SK-N-SH (cell line): ENCODE data around the gene AKR1D1. TPM values are rescaled to one million over a fixed set of nuclear protein-coding genes. Genes with fewer than 3 reads are reported as not detected.

ENCODE experiments used
- CTCF ChIA-PET: fragments of 300-600, 350-600 bp; formaldehyde crosslinking; extraction: SDS; loops from one replicate; lab custom pipeline; 2021; lab: Yijun Ruan, JAX
- POLR2A ChIA-PET: fragments of 350-600 bp; sonication (Branson Sonifier 250); formaldehyde crosslinking; extraction: SDS; loops from one replicate; lab custom pipeline; 2020; ENCODE audit warnings: antibody characterized with exemption, inconsistent platforms; lab: Yijun Ruan, JAX
- DNase-seq: peaks from one replicate; pipeline ENCODE4 v3.0.0; 2012
- H2AFZ ChIP-seq: fragments of 200-600 bp; sonication (generic); 2 replicates; pipeline ENCODE4 v1.8.1; 2016; ENCODE audit warnings: antibody characterized with exemption, mild to moderate bottlenecking, low read depth
- H3F3A ChIP-seq: fragments of 200-600 bp; sonication (generic); replicated peaks from 2 replicates; pipeline ENCODE3; 2016; ENCODE audit warnings: antibody characterized with exemption, mild to moderate bottlenecking; ENCODE audit not compliant: insufficient read depth
- H3K27ac ChIP-seq, 2 experiments: fragments of 200-500 bp in 1 of 2; fragments of 200-600 bp in 1 of 2; sonication (Bioruptor generic) in 1 of 2; sonication (generic), shearing (Covaris generic) in 1 of 2; 2 replicates each; pipeline versions ENCODE4 v1.5.1 to v1.6.1; 2014 to 2016; ENCODE audit warnings: low read depth in 2 of 2, inconsistent platforms in 1 of 2, low read length in 1 of 2, mild to moderate bottlenecking in 1 of 2, mixed read lengths in 1 of 2
- H3K27me3 ChIP-seq: fragments of 200-600 bp; sonication (generic), shearing (Covaris generic); 2 replicates; pipeline ENCODE4 v1.6.1; 2016; ENCODE audit warnings: mixed run types; ENCODE audit not compliant: insufficient read depth
- H3K36me3 ChIP-seq, 2 experiments: fragments of 200-500 bp in 1 of 2; fragments of 200-600 bp in 1 of 2; sonication (Bioruptor generic) in 1 of 2; sonication (generic) in 1 of 2; replicated peaks in 1 of 2; 2 replicates each; pipeline versions ENCODE3 to v1.5.1; 2014 to 2016; ENCODE audit warnings: low read length in 1 of 2, mild to moderate bottlenecking in 1 of 2; ENCODE audit not compliant: insufficient read depth in 2 of 2, control insufficient read depth in 1 of 2
- H3K4me1 ChIP-seq, 2 experiments: fragments of 200-500 bp in 1 of 2; fragments of 200-600 bp in 1 of 2; sonication (Bioruptor generic) in 1 of 2; sonication (generic), shearing (Covaris generic) in 1 of 2; 2 replicates each; pipeline versions ENCODE4 v1.5.1 to v1.6.1; 2014 to 2016; ENCODE audit warnings: low read depth in 1 of 2, low read length in 1 of 2, mixed run types in 1 of 2; ENCODE audit not compliant: insufficient read depth in 2 of 2, control insufficient read depth in 1 of 2
- H3K4me2 ChIP-seq: fragments of 200-600 bp; sonication (generic), shearing (Covaris generic); 2 replicates; pipeline ENCODE4 v1.6.1; 2017; ENCODE audit warnings: mixed run types
- H3K4me3 ChIP-seq, 2 experiments: fragments of 200-500 bp in 1 of 2; fragments of 200-600 bp in 1 of 2; sonication (Bioruptor generic) in 1 of 2; sonication (generic), shearing (Covaris generic) in 1 of 2; 2 replicates each; pipeline versions ENCODE4 v1.5.1 to v1.8.1; 2014 to 2016; ENCODE audit warnings: low read depth in 2 of 2, inconsistent platforms in 1 of 2, low read length in 1 of 2, mild to moderate bottlenecking in 1 of 2, mixed read lengths in 1 of 2, moderate library complexity in 1 of 2
- H3K79me2 ChIP-seq: fragments of 200-600 bp; sonication (generic); 2 replicates; pipeline ENCODE4 v1.8.1; 2017; ENCODE audit warnings: mild to moderate bottlenecking; ENCODE audit not compliant: insufficient read depth
- H3K9ac ChIP-seq: fragments of 200-600 bp; sonication (generic); 2 replicates; pipeline ENCODE4 v1.6.1; 2017; ENCODE audit warnings: mixed run types
- H3K9me2 ChIP-seq: fragments of 200-600 bp; sonication (generic); 2 replicates; pipeline ENCODE4 v1.6.1; 2017; ENCODE audit warnings: mixed run types
- H3K9me3 ChIP-seq: fragments of 200-600 bp; sonication (generic); 2 replicates; pipeline ENCODE4 v1.6.1; 2017; ENCODE audit warnings: mixed run types, mild to moderate bottlenecking, moderate library complexity
- H4K20me1 ChIP-seq: fragments of 200-600 bp; sonication (generic); 2 replicates; pipeline ENCODE4 v1.6.1; 2017; ENCODE audit warnings: mild to moderate bottlenecking, mixed run types; ENCODE audit not compliant: insufficient read depth
- ELF1 ChIP-seq: IDR thresholded peaks from 2 replicates; pipeline ENCODE4 v1.4.0; 2012
- EP300 ChIP-seq, 2 experiments: IDR thresholded peaks; 2 replicates each; pipeline versions ENCODE4 v1.4.0 to v1.6.1; 2012; ENCODE audit warnings: borderline replicate concordance in 1 of 2, low read depth in 1 of 2, low read length in 1 of 2
- EZH2phosphoT487 ChIP-seq: fragments of 200-600 bp; sonication (generic); IDR thresholded peaks from 2 replicates; pipeline ENCODE4 v1.6.1; 2017; ENCODE audit warnings: low read depth, mixed run types, mild to moderate bottlenecking, antibody characterized with exemption, moderate library complexity, borderline replicate concordance
- FOXJ3 ChIP-seq: sonication (generic); formaldehyde crosslinking; IDR thresholded peaks from 2 replicates; pipeline ENCODE4 v1.5.1; 2020; ENCODE audit warnings: mild to moderate bottlenecking, missing genetic modification reagents
- GABPA ChIP-seq: IDR thresholded peaks from 2 replicates; pipeline ENCODE4 v1.4.0; 2012; ENCODE audit warnings: low read depth, mild to moderate bottlenecking
- GATA2 ChIP-seq: sonication (generic); formaldehyde crosslinking; IDR thresholded peaks from 2 replicates; pipeline ENCODE4 v1.5.0; 2020; ENCODE audit warnings: mild to moderate bottlenecking, missing genetic modification reagents
- IRF3 ChIP-seq: fragments of 150-350 bp; IDR thresholded peaks from 2 replicates; pipeline ENCODE4 v1.6.1; 2016; ENCODE audit warnings: mild to moderate bottlenecking, low read depth, low read length
- NFIC ChIP-seq: IDR thresholded peaks from 2 replicates; pipeline ENCODE4 v1.4.0; 2012; ENCODE audit warnings: borderline replicate concordance
- PBX3 ChIP-seq: IDR thresholded peaks from 2 replicates; pipeline ENCODE4; 2012
- POLR2AphosphoS5 ChIP-seq: IDR thresholded peaks from 2 replicates; pipeline ENCODE4 v1.6.1; 2012; ENCODE audit warnings: low read depth, low read length
- RCOR1 ChIP-seq: fragments of 150-350 bp; IDR thresholded peaks from 2 replicates; pipeline ENCODE4 v1.6.1; 2017; ENCODE audit warnings: antibody characterized with exemption, low read length
- RFX5 ChIP-seq: IDR thresholded peaks from 2 replicates; pipeline ENCODE4 v1.6.1; 2012; ENCODE audit warnings: mild to moderate bottlenecking, improper control_type of control experiment, low read length
- RXRA ChIP-seq: IDR thresholded peaks from 2 replicates; pipeline ENCODE4 v1.4.0; 2012; ENCODE audit warnings: low read depth, mild to moderate bottlenecking, borderline replicate concordance
- TAF1 ChIP-seq: IDR thresholded peaks from 2 replicates; pipeline ENCODE4 v1.6.1; 2012; ENCODE audit warnings: low read depth, mild to moderate bottlenecking, low read length, moderate library complexity, borderline replicate concordance
- TCF12 ChIP-seq: IDR thresholded peaks from 2 replicates; pipeline ENCODE4 v1.4.0; 2012
- TEAD4 ChIP-seq: IDR thresholded peaks from 2 replicates; pipeline ENCODE4 v1.4.0; 2012; ENCODE audit warnings: mild to moderate bottlenecking, borderline replicate concordance; ENCODE audit not compliant: insufficient read depth
- YY1 ChIP-seq: IDR thresholded peaks from 2 replicates; pipeline ENCODE4 v1.4.0; 2012; ENCODE audit warnings: low read depth, mild to moderate bottlenecking
- WGBS: methylation state at CpG from one replicate; pipeline ENCODE4 v1.1.6; 2017; ENCODE audit warnings: low lambda C conversion rate; 5-methylcytosine and 5-hydroxymethylcytosine counted together
- polyA plus RNA-seq, 3 experiments: library from polyadenylated mRNA; depleted of rRNA; stranded (reverse); fragments of >200 nt; gene quantifications; 2 replicates each; pipeline ENCODE4 v1.2.3, GENCODE V29; 2012
- TF ChIP-seq, protein P1 (sequence below): IDR thresholded peaks from 2 replicates; pipeline ENCODE4 v1.6.1; 2012; ENCODE audit warnings: mild to moderate bottlenecking, low read depth, low read length, moderate library complexity
- TF ChIP-seq, protein P2 (sequence below): IDR thresholded peaks from 2 replicates; pipeline ENCODE4 v1.4.0; 2012; ENCODE audit warnings: low read depth, borderline replicate concordance

AKR1D1 gene
- polyA plus RNA-seq, 1 of the 3 experiments (the other 2 are of a cell fraction) = not detected

- H3K36me3 ChIP-seq = no peaks in the 10 kb centered on the region
- DNase-seq = no peak
- CTCF ChIA-PET = no interaction called here
- peaks cover 5% of the 10 kb centered on the region; the same call in 1 of the 2 replicates for H3K9me3 ChIP-seq
- no peak overlapping the region for H2AFZ ChIP-seq
- H3K4me1 ChIP-seq = no peaks in the 10 kb centered on the region
- POLR2A ChIA-PET = no interaction called here
- H3K9me2 ChIP-seq = no peaks in the 10 kb centered on the region
- H3K9ac ChIP-seq = no peak overlapping the region
- H3K4me3 ChIP-seq = no peak overlapping the region
- whole genome bisulfite sequencing = 65% methylated on average over 5 of the region's 5 CpGs
- H4K20me1 ChIP-seq = no peaks in the 10 kb centered on the region
- no peaks in the 10 kb centered on the region for H3F3A ChIP-seq
- H3K79me2 ChIP-seq = no peaks in the 10 kb centered on the region
- H3K27me3 ChIP-seq = no peaks in the 10 kb centered on the region
- TF ChIP-seq, protein P1, sequence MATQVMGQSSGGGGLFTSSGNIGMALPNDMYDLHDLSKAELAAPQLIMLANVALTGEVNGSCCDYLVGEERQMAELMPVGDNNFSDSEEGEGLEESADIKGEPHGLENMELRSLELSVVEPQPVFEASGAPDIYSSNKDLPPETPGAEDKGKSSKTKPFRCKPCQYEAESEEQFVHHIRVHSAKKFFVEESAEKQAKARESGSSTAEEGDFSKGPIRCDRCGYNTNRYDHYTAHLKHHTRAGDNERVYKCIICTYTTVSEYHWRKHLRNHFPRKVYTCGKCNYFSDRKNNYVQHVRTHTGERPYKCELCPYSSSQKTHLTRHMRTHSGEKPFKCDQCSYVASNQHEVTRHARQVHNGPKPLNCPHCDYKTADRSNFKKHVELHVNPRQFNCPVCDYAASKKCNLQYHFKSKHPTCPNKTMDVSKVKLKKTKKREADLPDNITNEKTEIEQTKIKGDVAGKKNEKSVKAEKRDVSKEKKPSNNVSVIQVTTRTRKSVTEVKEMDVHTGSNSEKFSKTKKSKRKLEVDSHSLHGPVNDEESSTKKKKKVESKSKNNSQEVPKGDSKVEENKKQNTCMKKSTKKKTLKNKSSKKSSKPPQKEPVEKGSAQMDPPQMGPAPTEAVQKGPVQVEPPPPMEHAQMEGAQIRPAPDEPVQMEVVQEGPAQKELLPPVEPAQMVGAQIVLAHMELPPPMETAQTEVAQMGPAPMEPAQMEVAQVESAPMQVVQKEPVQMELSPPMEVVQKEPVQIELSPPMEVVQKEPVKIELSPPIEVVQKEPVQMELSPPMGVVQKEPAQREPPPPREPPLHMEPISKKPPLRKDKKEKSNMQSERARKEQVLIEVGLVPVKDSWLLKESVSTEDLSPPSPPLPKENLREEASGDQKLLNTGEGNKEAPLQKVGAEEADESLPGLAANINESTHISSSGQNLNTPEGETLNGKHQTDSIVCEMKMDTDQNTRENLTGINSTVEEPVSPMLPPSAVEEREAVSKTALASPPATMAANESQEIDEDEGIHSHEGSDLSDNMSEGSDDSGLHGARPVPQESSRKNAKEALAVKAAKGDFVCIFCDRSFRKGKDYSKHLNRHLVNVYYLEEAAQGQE = no peak
- TF ChIP-seq ELF1 (no peak), EZH2phosphoT487 (no peak), GABPA (no peak), TAF1 (no peak), GATA2 (CRISPR knock-in tag) (no peak), FOXJ3 (no peak), RFX5 (no peak), RCOR1 (no peak), PBX3 (no peak), NFIC (no peak), IRF3 (no peak), TEAD4 (no peak), RXRA (no peak), EP300 (IDR thresholded peaks at IDR 0.05; ENCODE audit: borderline replicate concordance in 1 of 2, low read depth in 1 of 2, low read length in 1 of 2) (no peak), YY1 (no peak), TCF12 (no peak), POLR2AphosphoS5 (no peak)
- TF ChIP-seq, protein P2, sequence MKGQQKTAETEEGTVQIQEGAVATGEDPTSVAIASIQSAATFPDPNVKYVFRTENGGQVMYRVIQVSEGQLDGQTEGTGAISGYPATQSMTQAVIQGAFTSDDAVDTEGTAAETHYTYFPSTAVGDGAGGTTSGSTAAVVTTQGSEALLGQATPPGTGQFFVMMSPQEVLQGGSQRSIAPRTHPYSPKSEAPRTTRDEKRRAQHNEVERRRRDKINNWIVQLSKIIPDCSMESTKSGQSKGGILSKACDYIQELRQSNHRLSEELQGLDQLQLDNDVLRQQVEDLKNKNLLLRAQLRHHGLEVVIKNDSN = no peak
- TF ChIP-seq, all 33 proteins: peak for 0
- Histone ChIP-seq H3K4me2 (no peak overlapping the region), H3K27ac (no peak overlapping the region)
Measured at GRCh38 chr7:138105221-138105620, 29.0 kb downstream of the AKR1D1 start.
